ENCODE data around the gene CCSER1. TPM values are rescaled to one million over a fixed set of nuclear protein-coding genes. Genes with fewer than 3 reads are reported as not detected.

CCSER1 gene
- total and polyA plus RNA-seq, 2 experiments from 2014 or later: 2.9 to 3.4 TPM

DNA sequence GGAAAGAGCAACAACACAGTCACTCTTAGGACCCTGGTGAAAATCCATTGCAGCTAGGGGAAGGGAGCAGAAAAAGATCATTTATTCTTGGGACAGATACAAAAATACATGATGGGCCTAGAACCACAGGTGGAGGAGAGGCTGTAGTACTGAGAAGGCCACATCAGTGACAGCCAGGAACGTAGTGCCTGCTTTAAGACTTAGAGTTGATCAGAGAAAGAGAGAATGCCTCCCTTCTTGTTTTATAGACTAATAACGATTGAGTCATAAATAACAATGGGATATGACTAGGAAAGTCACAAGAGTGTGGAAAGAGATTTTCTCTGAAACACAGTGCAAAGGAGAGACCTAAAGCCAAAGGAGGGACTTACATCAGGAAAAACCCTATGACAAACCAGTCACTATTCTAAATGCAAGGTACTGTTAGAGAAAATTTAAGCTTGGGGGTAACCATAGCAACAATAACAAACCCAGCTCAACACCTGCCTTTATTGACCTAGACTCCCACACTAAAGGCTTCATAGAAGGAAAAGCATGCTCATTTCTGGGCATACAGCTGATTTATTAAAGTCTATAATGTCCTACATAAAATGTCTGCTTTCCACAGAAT, 1161.6 kb downstream of the CCSER1 start (continued):
- no peak for TF ChIP-seq ZNF462 (CRISPR knock-in tag; IDR thresholded peaks at IDR 0.05)
- TF ChIP-seq, protein P1, sequence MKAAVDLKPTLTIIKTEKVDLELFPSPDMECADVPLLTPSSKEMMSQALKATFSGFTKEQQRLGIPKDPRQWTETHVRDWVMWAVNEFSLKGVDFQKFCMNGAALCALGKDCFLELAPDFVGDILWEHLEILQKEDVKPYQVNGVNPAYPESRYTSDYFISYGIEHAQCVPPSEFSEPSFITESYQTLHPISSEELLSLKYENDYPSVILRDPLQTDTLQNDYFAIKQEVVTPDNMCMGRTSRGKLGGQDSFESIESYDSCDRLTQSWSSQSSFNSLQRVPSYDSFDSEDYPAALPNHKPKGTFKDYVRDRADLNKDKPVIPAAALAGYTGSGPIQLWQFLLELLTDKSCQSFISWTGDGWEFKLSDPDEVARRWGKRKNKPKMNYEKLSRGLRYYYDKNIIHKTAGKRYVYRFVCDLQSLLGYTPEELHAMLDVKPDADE (IDR thresholded peaks at IDR 0.05): no peak
- TF ChIP-seq EZH2phosphoT487 (IDR thresholded peaks at IDR 0.05; ENCODE audit: unreplicated experiment): no peak

DNA sequence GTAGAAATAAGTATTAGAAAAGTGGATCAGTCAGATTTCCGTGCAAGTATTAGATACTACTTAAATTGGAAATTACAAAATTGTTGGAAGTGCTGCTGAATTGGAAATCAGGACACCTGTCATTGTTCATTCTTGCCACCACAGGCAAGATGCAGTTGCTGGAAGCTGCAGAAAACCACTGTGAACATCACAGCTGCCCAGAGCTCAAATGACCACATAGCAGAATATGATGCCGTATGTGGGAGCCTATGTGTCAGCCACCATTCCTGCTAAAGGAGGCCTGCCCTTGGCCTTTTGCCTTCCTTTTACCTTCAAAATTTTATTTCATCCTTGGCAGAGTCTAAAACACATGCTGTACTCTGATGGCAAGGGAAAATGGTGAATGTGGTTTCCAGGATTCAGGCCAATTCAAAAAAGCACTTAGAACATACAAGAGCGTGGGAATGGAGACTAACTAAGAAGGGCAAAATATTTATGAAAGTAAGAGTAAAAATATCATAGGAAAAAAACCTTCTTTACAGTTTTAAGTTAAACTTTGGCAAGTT, 1171.0 kb downstream of the CCSER1 start:
- H3K4me1 Mint-ChIP-seq: peaks cover 2% of the 10 kb centered on the region; the same call in 1 of the 3 replicates
- H3K9me3 Mint-ChIP-seq: no peaks in the 10 kb centered on the region
- DNase-seq (ENCODE audit: low spot score) (no peak), ATAC-seq (no peak)
- H3K27ac ChIP-seq (ENCODE audit: low read depth): no peak overlapping the region
- H3K79me2 ChIP-seq (replicated peaks; ENCODE audit: insufficient read depth): no peaks in the 10 kb centered on the region
- H3K27me3 Mint-ChIP-seq (ENCODE audit: insufficient read depth, low read depth, poor library complexity): no peaks in the 10 kb centered on the region
- no peaks in the 10 kb centered on the region for H4K20me1 ChIP-seq (replicated peaks; ENCODE audit: insufficient read depth)
- H3K36me3 Mint-ChIP-seq (ENCODE audit: low read depth): no peaks in the 10 kb centered on the region
- H3K27ac Mint-ChIP-seq: no peak overlapping the region
- H3K4me1 ChIP-seq (ENCODE audit: insufficient read depth): no peaks in the 10 kb centered on the region
- H3K4me2 ChIP-seq: no peak overlapping the region
- H3K27me3 ChIP-seq (ENCODE audit: insufficient read depth): no peaks in the 10 kb centered on the region
- H3K4me3 ChIP-seq: no peak overlapping the region
- H3K9me2 ChIP-seq (ENCODE audit: insufficient read depth): peaks cover 5% of the 10 kb centered on the region; the same call in 1 of the 2 replicates
- H2AFZ ChIP-seq: no peak overlapping the region; the same call in 1 of the 2 replicates
- H3K4me3 Mint-ChIP-seq: no peak overlapping the region
- no peaks in the 10 kb centered on the region for H3F3A ChIP-seq (replicated peaks; ENCODE audit: low read depth)
- no peaks in the 10 kb centered on the region for H3K36me3 ChIP-seq (ENCODE audit: insufficient read depth)
- TF ChIP-seq, protein P2, sequence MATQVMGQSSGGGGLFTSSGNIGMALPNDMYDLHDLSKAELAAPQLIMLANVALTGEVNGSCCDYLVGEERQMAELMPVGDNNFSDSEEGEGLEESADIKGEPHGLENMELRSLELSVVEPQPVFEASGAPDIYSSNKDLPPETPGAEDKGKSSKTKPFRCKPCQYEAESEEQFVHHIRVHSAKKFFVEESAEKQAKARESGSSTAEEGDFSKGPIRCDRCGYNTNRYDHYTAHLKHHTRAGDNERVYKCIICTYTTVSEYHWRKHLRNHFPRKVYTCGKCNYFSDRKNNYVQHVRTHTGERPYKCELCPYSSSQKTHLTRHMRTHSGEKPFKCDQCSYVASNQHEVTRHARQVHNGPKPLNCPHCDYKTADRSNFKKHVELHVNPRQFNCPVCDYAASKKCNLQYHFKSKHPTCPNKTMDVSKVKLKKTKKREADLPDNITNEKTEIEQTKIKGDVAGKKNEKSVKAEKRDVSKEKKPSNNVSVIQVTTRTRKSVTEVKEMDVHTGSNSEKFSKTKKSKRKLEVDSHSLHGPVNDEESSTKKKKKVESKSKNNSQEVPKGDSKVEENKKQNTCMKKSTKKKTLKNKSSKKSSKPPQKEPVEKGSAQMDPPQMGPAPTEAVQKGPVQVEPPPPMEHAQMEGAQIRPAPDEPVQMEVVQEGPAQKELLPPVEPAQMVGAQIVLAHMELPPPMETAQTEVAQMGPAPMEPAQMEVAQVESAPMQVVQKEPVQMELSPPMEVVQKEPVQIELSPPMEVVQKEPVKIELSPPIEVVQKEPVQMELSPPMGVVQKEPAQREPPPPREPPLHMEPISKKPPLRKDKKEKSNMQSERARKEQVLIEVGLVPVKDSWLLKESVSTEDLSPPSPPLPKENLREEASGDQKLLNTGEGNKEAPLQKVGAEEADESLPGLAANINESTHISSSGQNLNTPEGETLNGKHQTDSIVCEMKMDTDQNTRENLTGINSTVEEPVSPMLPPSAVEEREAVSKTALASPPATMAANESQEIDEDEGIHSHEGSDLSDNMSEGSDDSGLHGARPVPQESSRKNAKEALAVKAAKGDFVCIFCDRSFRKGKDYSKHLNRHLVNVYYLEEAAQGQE (IDR thresholded peaks at IDR 0.05; ENCODE audit: unreplicated experiment): no peak
- TF ChIP-seq EZH2 (IDR thresholded peaks at IDR 0.05; ENCODE audit: low read depth, unreplicated experiment) (no peak), POLR2AphosphoS5 (IDR thresholded peaks at IDR 0.05; ENCODE audit: low read depth) (no peak), EZH2phosphoT487 (IDR thresholded peaks at IDR 0.05; ENCODE audit: unreplicated experiment) (no peak), CREB1 (CRISPR knock-in tag; IDR thresholded peaks at IDR 0.05; ENCODE audit: low read depth) (no peak)
- TF ChIP-seq, protein P3, sequence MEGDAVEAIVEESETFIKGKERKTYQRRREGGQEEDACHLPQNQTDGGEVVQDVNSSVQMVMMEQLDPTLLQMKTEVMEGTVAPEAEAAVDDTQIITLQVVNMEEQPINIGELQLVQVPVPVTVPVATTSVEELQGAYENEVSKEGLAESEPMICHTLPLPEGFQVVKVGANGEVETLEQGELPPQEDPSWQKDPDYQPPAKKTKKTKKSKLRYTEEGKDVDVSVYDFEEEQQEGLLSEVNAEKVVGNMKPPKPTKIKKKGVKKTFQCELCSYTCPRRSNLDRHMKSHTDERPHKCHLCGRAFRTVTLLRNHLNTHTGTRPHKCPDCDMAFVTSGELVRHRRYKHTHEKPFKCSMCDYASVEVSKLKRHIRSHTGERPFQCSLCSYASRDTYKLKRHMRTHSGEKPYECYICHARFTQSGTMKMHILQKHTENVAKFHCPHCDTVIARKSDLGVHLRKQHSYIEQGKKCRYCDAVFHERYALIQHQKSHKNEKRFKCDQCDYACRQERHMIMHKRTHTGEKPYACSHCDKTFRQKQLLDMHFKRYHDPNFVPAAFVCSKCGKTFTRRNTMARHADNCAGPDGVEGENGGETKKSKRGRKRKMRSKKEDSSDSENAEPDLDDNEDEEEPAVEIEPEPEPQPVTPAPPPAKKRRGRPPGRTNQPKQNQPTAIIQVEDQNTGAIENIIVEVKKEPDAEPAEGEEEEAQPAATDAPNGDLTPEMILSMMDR (conservative IDR thresholded peaks at IDR 0.05; ENCODE audit: low read depth in 2 of 2): no peak
